GM21423 (cell line): Measurements from ENCODE around the gene LCE7A.

Source experiments
- ATAC-seq: cut with Tn5 transposase; IDR thresholded peaks from one replicate; pipeline ENCODE4 v1.9.1; 2021; ENCODE audit warnings: mild to moderate bottlenecking, moderate library complexity; ENCODE audit not compliant: unreplicated experiment

The LCE7A gene

GRCh38 chr1:152879559-152880198, 19.9 kb downstream of the LCE7A start:
- ATAC-seq = no peak

DNA sequence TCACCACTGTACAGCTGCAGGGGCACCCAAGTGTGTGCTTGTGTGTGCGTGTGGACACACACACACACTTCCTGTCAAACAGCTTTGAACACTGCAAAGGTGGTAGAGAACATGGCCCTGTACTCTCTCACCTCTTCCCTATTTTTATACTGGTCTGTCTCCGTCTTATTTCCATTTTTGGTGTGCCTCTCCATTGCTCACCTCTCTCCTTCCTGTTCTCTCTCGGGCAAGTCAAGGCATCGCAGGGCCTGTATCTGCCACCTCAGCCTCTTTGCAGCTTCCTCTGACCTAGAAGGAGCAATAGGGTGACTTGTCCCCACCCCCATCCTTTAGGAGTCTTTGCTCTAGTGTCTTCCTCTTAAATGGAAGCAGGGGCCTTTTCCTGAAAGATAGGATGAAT, 20.5 kb downstream of the LCE7A start:
- ATAC-seq = no peak

GRCh38 chr1:152880907-152881306, 21.1 kb downstream of the LCE7A start:
- ATAC-seq = no peak

- no peak for ATAC-seq
Measured at GRCh38 chr1:152884085-152884484, 24.3 kb downstream of the LCE7A start.

- ATAC-seq = no peak
Measured at GRCh38 chr1:152884506-152884905, 24.7 kb downstream of the LCE7A start.

GRCh38 chr1:152884966-152885624, 25.3 kb downstream of the LCE7A start:
- no peak for ATAC-seq

- no peak for ATAC-seq
Measured at GRCh38 chr1:152886085-152886484, 26.3 kb downstream of the LCE7A start.

- ATAC-seq = no peak
Measured at GRCh38 chr1:152886758-152887409, 27.1 kb downstream of the LCE7A start.

GRCh38 chr1:152888126-152888525, 28.3 kb downstream of the LCE7A start:
- ATAC-seq = no peak

GRCh38 chr1:152899027-152899426, 39.2 kb downstream of the LCE7A start:
- ATAC-seq = no peak

GRCh38 chr1:152899883-152900282, 40.1 kb downstream of the LCE7A start:
- ATAC-seq = no peak

- no peak for ATAC-seq
Measured at GRCh38 chr1:152901631-152902030, 41.8 kb downstream of the LCE7A start.

- ATAC-seq = no peak
Measured at GRCh38 chr1:152902636-152903035, 42.8 kb downstream of the LCE7A start.

DNA sequence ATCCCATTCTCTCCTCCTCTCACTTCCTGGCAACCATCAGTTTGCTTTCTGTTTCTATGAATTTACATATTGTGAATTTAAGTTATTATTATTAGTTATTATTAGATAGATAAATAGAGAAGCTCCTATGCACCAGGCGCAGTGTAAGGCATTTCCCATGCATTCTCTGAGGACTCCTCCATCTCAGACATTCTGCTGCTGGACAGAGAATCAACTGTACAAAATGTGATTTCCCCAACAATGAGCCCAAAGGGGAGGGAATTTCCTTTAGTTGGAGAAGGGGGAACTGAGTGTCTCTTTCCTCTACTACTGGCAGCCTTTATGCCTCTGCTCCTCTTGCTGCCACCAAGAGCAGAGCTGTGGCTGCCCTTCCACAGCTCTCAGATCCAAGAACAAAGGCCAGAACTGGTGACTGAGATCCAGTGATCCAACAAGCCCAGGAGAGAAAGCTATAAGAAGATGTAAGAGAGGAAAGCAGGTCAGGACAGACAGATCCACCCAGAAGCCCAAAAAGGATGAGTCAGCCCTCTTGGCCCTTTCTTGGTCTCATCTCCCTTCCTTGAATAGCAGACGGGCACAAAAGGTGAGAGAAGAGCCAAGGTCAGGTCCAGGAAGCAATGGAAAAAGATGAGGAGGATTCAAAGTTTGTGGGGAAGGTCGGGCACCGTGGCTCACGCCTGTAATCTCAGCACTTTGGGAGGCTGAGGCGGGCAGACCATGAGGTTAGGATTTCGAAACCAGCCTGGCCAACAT, 45.1 kb downstream of the LCE7A start:
- ATAC-seq = no peak

- no peak for ATAC-seq
Measured at GRCh38 chr1:152906023-152906565, 46.3 kb downstream of the LCE7A start.

DNA sequence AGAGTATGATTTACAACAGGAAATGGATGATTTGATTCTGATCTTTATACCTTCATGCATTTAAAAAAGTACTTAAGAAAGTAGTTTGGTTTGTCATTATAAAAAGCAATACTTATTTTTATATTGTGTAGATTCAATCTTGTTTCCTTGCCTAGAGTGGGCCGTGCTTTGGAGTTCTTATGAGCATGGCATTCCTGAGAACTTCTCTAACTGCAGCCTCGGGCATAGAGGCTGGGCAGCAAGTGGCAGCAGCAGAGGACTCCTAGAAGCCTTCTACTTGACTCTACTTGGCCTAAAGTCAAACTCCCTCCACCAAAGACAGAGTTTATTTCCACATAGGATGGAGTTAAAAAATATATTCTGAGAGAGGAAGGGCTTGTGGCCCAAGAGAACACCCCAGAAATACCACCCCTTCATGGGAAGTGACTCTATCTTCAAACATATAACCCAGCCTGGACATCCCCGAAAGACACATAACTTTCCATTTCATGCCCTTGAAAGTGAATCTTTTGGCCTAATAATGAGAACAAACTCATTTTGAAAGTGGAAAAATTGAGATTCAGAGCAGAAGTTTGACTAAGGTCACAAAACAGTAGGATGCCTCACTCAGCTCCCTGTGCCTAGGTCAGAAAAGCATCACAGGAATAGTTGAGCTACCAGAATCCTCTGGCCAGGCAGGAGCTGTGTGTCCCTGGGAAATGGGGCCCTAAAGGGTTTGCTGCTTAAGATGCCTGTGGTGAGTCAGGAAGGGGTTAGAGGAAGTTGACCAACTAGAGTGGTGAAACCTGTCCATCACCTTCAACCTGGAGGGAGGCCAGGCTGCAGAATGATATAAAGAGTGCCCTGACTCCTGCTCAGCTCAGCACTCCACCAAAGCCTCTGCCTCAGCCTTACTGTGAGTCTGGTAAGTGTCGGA, 48.1 kb downstream of the LCE7A start, which contains the start of gene IVL:
Gene IVL, plus strand, starts transcription at position 861 of the 916 bp plus-strand sequence. CDS start 1,252 bp downstream, outside the sequence.
- ATAC-seq = no peak

DNA sequence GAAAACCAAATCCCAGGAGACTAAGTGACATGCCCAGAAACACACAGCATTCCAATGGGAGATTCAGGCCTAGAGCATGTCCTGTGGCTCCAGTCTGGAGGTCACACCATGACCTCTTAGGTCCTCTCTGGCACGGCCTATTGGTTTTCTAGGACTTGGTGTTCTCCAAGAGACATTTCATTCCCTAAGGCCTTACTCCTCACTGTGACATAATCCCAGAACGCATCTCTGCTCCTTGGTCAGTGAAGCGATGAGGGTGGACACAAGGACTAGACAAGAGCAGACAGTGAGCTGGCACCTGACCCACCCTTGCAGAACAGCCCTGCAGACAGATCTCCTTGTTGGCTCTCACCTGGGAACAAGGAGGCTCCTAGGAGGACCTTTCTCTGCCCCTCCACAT, 49.4 kb downstream of the LCE7A start:
- no peak for ATAC-seq
